ENCODE results near the gene COPS9. TPM values are rescaled to one million over a fixed set of nuclear protein-coding genes. Genes with fewer than 3 reads are reported as not detected.

Gene COPS9
- total RNA-seq, 4 donors from 2014 or later, result 13.1 to 124 (median 72.1) TPM

DNA sequence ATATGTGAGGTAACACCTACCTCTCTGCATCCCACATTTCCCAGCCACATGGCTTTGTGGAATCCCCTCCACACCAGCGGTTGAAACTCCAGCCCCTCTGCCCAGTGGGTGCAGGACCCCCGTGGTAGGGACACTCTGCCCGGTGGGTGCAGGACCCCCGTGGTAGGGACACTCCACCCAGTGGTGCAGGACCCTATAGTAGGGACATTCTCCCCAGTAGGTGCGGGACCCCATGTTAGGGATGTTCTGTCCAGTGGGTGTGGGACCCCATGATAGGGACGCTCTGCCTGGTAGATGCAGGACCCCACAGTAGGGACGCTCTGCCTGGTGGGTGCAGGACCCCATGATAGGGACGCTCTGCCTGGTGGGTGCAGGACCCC lies 11.5 kb downstream of the COPS9 start:
- in situ Hi-C loops (cut with MboI; ENCODE audit: low pct_ligation_motif_present in 1 of 4, low pct_unique_long_range_greater_than_20kb in 1 of 4, low sequenced_read_pairs in 3 of 4), result no loop called here
- intact Hi-C loops (cut with DNase I; ENCODE audit: low total_unique reads), result no loop called here
- Histone ChIP-seq H3K4me1 (no peaks in the 10 kb centered on the region), H3K4me3 (no peak overlapping the region), H3K27me3 (no peaks in the 10 kb centered on the region), H3K36me3 (peaks cover 0 to 6% (median 1%) of the 10 kb centered on the region in 4 donors), H3K9me3 (no peaks in the 10 kb centered on the region), H3K27ac (no peak overlapping the region)
- WGBS, 2 donors (ENCODE audit: low coverage in 1 of 2), result 93 to 99% methylated on average over 2 to 8 of the region's 8 CpGs
- TF ChIP-seq, protein P1, sequence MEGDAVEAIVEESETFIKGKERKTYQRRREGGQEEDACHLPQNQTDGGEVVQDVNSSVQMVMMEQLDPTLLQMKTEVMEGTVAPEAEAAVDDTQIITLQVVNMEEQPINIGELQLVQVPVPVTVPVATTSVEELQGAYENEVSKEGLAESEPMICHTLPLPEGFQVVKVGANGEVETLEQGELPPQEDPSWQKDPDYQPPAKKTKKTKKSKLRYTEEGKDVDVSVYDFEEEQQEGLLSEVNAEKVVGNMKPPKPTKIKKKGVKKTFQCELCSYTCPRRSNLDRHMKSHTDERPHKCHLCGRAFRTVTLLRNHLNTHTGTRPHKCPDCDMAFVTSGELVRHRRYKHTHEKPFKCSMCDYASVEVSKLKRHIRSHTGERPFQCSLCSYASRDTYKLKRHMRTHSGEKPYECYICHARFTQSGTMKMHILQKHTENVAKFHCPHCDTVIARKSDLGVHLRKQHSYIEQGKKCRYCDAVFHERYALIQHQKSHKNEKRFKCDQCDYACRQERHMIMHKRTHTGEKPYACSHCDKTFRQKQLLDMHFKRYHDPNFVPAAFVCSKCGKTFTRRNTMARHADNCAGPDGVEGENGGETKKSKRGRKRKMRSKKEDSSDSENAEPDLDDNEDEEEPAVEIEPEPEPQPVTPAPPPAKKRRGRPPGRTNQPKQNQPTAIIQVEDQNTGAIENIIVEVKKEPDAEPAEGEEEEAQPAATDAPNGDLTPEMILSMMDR (IDR thresholded peaks at IDR 0.05), result no peak
- TF ChIP-seq POLR2AphosphoS5 (IDR thresholded peaks at IDR 0.05), result no peak
- DNase-seq, result no peak

DNA sequence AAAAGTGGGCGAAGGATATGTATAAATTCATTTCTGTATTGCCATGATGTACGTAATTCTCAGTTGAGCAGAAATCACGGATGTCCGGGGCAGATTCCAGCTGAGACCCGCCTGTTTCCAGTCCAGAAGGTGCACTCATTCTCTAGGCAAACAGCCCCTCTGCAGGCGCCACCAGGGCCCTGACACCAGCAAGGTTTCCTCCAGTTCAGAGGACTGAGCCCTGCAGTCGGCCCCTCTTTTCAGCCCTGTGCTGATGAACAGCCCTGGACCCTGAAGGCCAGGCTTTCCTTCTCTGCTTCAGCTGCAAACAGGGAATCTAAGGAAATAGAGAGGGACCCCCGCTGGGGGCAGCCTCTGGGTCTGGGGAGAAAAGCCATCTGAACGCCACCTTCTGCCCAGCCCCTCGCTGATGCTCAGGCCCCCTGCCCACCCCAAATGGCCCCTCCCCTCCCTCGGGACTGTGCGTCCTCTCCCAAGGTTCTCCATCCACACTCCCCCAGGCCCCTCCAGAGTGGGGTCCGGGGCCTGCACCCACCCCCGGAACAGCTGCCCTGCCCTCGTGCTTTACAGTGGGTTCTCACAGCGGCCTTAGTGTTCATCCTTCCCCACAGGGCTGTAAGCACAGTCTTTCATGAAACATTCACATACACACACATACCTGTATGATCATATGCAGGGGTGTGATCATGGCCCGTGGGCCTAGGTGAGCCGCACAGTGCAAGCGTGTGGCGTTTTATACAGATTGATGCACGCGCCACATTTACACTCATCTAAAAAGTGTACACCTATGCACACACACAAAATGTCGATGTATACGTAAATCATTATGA lies 12.1 kb downstream of the COPS9 start:
- 72 to 86% methylated on average over 10 to 24 of the region's 24 CpGs for WGBS, 2 donors (ENCODE audit: low coverage in 1 of 2)
- no peak overlapping the region for H3K27ac ChIP-seq
- TF ChIP-seq EP300 (IDR thresholded peaks at IDR 0.05; ENCODE audit: low read depth), result no peak
- TF ChIP-seq, protein P1 (IDR thresholded peaks at IDR 0.05), result no peak
- no peaks in the 10 kb centered on the region for H3K4me1 ChIP-seq
- H3K27me3 ChIP-seq, result no peaks in the 10 kb centered on the region
- intact Hi-C loops (cut with DNase I; ENCODE audit: low total_unique reads) (no loop called here), in situ Hi-C loops (cut with MboI; ENCODE audit: low pct_ligation_motif_present in 1 of 4, low pct_unique_long_range_greater_than_20kb in 1 of 4, low sequenced_read_pairs in 3 of 4) (no loop called here)
- H3K9me3 ChIP-seq, result no peaks in the 10 kb centered on the region
- DNase-seq, result no peak
- peaks cover 0 to 3% (median 0%) of the 10 kb centered on the region in 4 donors for H3K36me3 ChIP-seq
- no peak overlapping the region for H3K4me3 ChIP-seq

DNA sequence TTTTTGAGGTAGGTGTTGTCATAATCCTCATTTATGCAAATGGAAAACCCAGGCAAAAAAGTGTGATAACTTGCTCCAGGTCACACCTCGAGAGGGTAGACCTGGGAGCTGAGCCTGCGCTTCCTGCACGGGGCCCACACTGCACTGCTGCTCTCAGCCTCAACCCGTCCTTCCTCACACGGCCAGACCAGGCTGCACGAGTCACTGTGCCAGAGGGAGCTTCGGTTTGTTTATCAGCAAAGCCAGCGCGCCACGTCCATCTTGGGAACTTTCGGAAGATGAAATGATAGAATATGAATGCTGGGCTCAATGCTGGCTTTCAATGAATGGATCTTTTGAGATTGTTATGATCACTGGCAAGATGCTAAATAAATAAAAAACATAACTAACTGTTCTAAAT lies 14.4 kb downstream of the COPS9 start:
- no peaks in the 10 kb centered on the region for H3K27me3 ChIP-seq
- in situ Hi-C loops (cut with MboI; ENCODE audit: low pct_ligation_motif_present in 1 of 4, low pct_unique_long_range_greater_than_20kb in 1 of 4, low sequenced_read_pairs in 3 of 4), result no loop called here
- H3K36me3 ChIP-seq, result no peaks in the 10 kb centered on the region
- intact Hi-C loops (cut with DNase I; ENCODE audit: low total_unique reads), result no loop called here
- DNase-seq, result no peak
- no peak overlapping the region for H3K4me3 ChIP-seq
- no peak for TF ChIP-seq EP300 (IDR thresholded peaks at IDR 0.05; ENCODE audit: low read depth)
- TF ChIP-seq, protein P1 (IDR thresholded peaks at IDR 0.05), result no peak
- TF ChIP-seq POLR2AphosphoS5 (IDR thresholded peaks at IDR 0.05), result no peak
- no peak for TF ChIP-seq POLR2A (IDR thresholded peaks at IDR 0.05)
- WGBS, 2 donors (ENCODE audit: low coverage in 1 of 2), result 64% methylated on average over 11 of the region's 11 CpGs; no CpG with 5 or more reads in 1 of the 2 donors
- H3K4me1 ChIP-seq, result no peaks in the 10 kb centered on the region
- H3K27ac ChIP-seq, result no peak overlapping the region
- H3K9me3 ChIP-seq, result no peaks in the 10 kb centered on the region

DNA sequence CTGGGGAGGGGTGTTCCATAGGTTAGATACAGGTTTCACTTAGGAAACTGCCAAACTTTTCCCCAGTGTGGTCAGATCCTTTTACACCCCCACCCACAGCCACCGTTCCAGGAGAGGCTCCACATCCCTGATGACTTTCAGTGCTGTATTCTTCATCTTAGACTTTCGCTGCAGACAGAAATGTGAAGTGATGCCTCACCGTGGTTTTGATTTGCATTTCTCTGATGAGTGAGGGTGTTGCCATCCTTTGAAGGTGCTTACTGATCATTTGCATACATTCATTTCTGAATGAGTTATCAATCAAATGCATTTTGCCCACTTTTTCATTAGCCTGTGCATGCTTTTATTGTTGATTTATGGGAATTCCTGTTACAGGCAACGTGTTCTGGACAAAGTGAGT lies 14.9 kb downstream of the COPS9 start:
- in situ Hi-C loops (cut with MboI; ENCODE audit: low pct_ligation_motif_present in 1 of 4, low pct_unique_long_range_greater_than_20kb in 1 of 4, low sequenced_read_pairs in 3 of 4) (no loop called here), intact Hi-C loops (cut with DNase I; ENCODE audit: low total_unique reads) (no loop called here)
- Histone ChIP-seq H3K4me1 (no peaks in the 10 kb centered on the region), H3K27ac (no peak overlapping the region), H3K36me3 (no peaks in the 10 kb centered on the region), H3K9me3 (no peaks in the 10 kb centered on the region), H3K27me3 (peaks cover under 1% of the 10 kb centered on the region), H3K4me3 (no peak overlapping the region)
- TF ChIP-seq, protein P1 (IDR thresholded peaks at IDR 0.05), result no peak
- TF ChIP-seq EP300 (IDR thresholded peaks at IDR 0.05; ENCODE audit: low read depth) (no peak), POLR2A (IDR thresholded peaks at IDR 0.05) (no peak), POLR2AphosphoS5 (IDR thresholded peaks at IDR 0.05) (no peak)
- no peak for DNase-seq
- 50 to 58% methylated on average over 2 to 4 of the region's 4 CpGs for WGBS, 2 donors (ENCODE audit: low coverage in 1 of 2)

Measured in transverse colon (tissue), 4 donors.